BE2C (cell line): ENCODE data around the gene GDF11.

Experiments
- DNase-seq: peaks from one replicate; pipeline ENCODE4 v3.0.0-alpha.2; 2020
- H3K27me3 ChIP-seq: fragments of 250-450 bp; sonication (Bioruptor Pico); 2 replicates; pipeline ENCODE4 v1.5.1; 2020; ENCODE audit warnings: mild to moderate bottlenecking
- H3K36me3 ChIP-seq: fragments of 250-450 bp; sonication (Bioruptor Pico); 2 replicates; pipeline ENCODE4 v1.5.1; 2020; ENCODE audit warnings: mild to moderate bottlenecking
- H3K4me1 ChIP-seq: fragments of 250-450 bp; sonication (Bioruptor Pico); 2 replicates; pipeline ENCODE4 v1.5.1; 2020
- H3K4me3 ChIP-seq: 2 replicates; pipeline ENCODE4 v1.5.1; 2011; ENCODE audit warnings: low read depth, low read length
- H3K9me3 ChIP-seq: fragments of 250-450 bp; sonication (Bioruptor Pico); 2 replicates; pipeline ENCODE4 v1.5.1; 2020
- TF ChIP-seq, protein P1 (sequence below): IDR thresholded peaks from 2 replicates; pipeline ENCODE4 v1.5.1; 2012; ENCODE audit warnings: mild to moderate bottlenecking, low read depth, low read length

The GDF11 gene

DNA sequence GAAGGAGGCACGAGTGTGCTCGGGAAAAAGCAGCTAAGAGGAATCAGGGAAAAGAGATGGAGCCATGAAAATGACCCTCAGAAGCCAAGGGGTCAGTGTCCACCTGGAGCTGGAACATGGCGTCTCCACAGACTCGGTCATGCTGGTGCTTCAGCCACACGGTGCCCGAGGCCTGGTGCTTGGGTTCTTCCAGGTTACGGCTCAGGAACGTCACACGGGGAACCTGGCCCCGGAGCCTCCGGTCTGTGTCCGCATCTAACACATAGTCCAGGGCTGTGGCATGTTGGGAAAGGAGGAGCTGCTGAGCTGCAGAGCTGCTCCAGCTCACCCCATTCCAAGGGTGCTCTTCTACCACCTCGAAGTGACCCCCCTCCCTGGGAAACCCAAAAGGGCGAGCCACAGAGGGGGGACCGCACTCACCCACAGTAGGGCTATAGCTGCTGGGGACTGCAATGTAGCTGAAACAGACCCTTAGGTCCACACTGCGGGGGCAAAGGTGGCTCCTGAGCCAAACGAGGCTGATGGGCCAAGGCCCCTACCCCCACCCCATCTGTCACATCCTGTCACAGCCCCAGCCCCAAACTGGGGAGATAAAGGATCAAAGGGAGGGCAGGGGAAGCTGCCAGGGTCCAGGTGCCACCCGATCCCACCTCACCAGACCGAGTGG, 46.0 kb upstream of the GDF11 start:
- H3K27me3 ChIP-seq: peaks cover 17% of the 10 kb centered on the region
- no peak for DNase-seq
- no peaks in the 10 kb centered on the region for H3K4me1 ChIP-seq
- H3K9me3 ChIP-seq: no peaks in the 10 kb centered on the region
- TF ChIP-seq, protein P1, sequence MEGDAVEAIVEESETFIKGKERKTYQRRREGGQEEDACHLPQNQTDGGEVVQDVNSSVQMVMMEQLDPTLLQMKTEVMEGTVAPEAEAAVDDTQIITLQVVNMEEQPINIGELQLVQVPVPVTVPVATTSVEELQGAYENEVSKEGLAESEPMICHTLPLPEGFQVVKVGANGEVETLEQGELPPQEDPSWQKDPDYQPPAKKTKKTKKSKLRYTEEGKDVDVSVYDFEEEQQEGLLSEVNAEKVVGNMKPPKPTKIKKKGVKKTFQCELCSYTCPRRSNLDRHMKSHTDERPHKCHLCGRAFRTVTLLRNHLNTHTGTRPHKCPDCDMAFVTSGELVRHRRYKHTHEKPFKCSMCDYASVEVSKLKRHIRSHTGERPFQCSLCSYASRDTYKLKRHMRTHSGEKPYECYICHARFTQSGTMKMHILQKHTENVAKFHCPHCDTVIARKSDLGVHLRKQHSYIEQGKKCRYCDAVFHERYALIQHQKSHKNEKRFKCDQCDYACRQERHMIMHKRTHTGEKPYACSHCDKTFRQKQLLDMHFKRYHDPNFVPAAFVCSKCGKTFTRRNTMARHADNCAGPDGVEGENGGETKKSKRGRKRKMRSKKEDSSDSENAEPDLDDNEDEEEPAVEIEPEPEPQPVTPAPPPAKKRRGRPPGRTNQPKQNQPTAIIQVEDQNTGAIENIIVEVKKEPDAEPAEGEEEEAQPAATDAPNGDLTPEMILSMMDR: no peak
- H3K4me3 ChIP-seq: no peak overlapping the region
- H3K36me3 ChIP-seq: no peaks in the 10 kb centered on the region

DNA sequence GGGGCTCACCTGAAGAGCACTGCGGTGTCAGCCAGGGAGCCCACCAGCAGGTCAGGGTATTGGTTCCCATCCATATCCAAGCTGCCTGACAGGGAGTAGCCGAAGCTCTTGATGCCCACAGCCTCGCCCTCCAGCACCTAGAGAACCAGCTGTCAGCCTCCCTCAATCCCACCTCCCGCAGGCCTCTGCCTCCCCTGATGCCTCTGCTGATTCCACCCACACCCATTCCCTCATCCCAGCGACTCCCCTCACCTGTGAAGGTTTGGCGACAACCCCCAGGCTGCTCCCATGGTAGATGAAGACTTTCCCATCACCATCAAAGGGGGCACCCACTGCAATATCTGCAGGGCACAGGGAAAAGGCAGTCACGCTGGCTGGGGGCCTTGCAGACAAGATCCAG, 45.2 kb upstream of the GDF11 start:
- Histone ChIP-seq H3K27me3 (peaks cover 17% of the 10 kb centered on the region), H3K4me3 (no peak overlapping the region), H3K36me3 (no peaks in the 10 kb centered on the region), H3K9me3 (no peaks in the 10 kb centered on the region), H3K4me1 (no peaks in the 10 kb centered on the region)
- TF ChIP-seq, protein P1: no peak
- DNase-seq: no peak

DNA sequence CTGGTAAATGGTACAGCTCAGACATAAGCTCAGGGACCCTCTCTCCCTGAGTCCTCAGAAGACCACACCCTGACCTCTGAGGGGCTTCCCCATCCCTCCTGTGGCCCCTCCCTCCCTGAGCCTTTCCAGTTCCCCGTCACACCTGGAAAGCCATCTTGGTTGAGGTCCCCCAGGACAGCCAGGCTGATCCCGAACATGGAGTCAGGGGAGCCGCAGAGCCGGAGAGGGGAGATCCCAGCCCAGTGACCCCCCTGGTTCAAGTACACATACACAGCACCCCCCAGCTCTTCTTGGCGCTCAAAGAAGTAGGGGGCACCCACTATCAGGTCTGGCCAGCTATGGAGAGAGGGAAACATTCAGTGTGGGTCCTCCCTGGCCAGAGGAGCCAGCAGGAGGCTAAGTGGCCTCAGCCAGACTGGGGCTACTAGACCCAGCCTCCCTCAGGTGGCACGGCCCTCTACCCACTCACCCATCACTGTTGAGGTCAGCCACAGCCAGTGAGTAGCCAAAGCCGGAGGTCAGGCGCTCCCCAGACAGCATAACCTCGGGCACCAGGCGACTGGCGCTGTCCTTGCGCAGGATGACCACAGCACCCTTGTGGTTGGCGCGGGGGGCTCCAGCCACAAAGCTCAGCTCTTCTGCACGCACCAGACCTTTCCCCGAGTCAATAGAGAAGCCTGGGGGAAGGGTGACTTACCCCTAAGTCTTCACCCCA, 44.5 kb upstream of the GDF11 start:
- DNase-seq: no peak

DNA sequence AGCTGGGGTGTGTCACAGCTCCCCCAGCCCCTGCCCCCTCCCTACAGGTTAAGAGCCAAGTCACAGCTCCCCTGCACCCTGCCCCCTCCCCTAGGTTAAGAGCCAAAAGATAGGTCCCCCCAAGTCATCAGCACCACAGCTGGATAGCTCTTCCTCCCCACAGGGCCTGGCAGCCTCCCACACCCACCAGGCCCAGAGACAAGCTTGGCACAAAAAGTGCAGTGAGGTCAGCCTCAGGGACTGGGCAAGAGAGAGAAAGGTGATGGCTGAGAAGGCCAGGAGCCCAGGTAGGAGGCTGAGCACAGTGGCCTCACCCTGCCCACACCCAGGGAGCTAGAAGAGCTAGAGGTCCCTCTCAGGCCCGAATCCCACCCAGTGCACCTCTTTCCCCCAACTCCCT, 44.0 kb upstream of the GDF11 start:
- no peaks in the 10 kb centered on the region for H3K36me3 ChIP-seq
- TF ChIP-seq, protein P1: no peak
- no peak for DNase-seq

More for the DNA sequence above, 44.5 kb upstream of the GDF11 start:
- no peaks in the 10 kb centered on the region for H3K4me1 ChIP-seq
- H3K9me3 ChIP-seq: no peaks in the 10 kb centered on the region
- TF ChIP-seq, protein P1: no peak
- H3K36me3 ChIP-seq: no peaks in the 10 kb centered on the region
- peaks cover 17% of the 10 kb centered on the region for H3K27me3 ChIP-seq
- H3K4me3 ChIP-seq: no peak overlapping the region

DNA sequence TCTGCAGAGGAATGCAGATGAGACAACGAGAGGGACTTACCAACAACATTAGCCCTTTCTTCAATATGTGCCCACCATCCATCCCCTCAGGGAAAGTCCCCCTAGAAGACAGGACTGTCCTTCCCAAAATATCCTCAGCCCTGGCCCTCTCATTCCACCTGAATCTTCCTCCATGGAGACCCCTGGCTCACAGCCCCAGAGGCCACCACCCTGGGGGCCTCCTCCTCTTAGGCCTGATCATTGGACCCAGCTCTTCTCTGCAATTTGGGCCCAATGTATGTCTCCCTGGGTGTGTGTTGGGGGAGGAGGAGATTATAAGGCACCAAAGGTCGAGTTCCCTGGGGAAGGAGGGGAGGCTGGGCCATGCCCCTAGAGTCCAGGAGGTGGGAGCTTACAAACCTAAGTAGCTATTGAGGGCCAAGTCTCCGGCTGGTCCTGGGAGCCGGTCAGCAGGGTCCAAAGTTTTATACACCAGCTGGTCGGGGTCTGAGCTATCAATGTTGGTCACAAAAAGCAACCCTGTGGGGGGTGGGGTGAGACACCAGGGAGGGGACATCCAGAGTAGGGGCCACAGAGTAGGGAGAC, 43.4 kb upstream of the GDF11 start:
- TF ChIP-seq, protein P1: no peak
- Histone ChIP-seq H3K36me3 (no peaks in the 10 kb centered on the region), H3K4me3 (no peak overlapping the region), H3K27me3 (peaks cover 17% of the 10 kb centered on the region), H3K4me1 (no peaks in the 10 kb centered on the region), H3K9me3 (no peaks in the 10 kb centered on the region)
- DNase-seq: no peak

More for the DNA sequence above, 44.0 kb upstream of the GDF11 start:
- Histone ChIP-seq H3K9me3 (no peaks in the 10 kb centered on the region), H3K27me3 (peaks cover 17% of the 10 kb centered on the region), H3K4me3 (no peak overlapping the region), H3K4me1 (no peaks in the 10 kb centered on the region)
